SK-N-MC (cell line): ENCODE data around the gene ACSS3.
A peak's percentile ranks its signal among the peaks of the same experiment; 100 is the strongest.
"Not testable (repeated sequence)": the region's sequence is repeated elsewhere in the genome, so short reads cannot be mapped to it uniquely, and the experiment has no call there.

ENCODE experiments used
- DNase-seq: peaks from one replicate; pipeline ENCODE4 v3.0.0-alpha.2; 2011; ENCODE audit warnings: low read depth, low spot score
- H3K27ac ChIP-seq: fragments of 200-600 bp; sonication (generic); 2 replicates; pipeline ENCODE4 v1.5.1; 2016; ENCODE audit warnings: mixed run types
- H3K36me3 ChIP-seq: fragments of 200-600 bp; sonication (generic); 2 replicates; pipeline ENCODE4 v1.6.1; 2017; ENCODE audit warnings: antibody characterized with exemption, low read length, mixed read lengths; ENCODE audit not compliant: insufficient read depth
- H3K4me3 ChIP-seq: fragments of 200-600 bp; sonication (generic); 2 replicates; pipeline ENCODE4 v1.5.1; 2016
- H3K9ac ChIP-seq: fragments of 200-600 bp; sonication (generic); 2 replicates; pipeline ENCODE4 v1.8.0; 2017; ENCODE audit warnings: mixed run types, mixed read lengths; ENCODE audit not compliant: insufficient read length
- H3K9me3 ChIP-seq: fragments of 200-600 bp; sonication (generic); 2 replicates; pipeline ENCODE4 v1.6.1; 2017; ENCODE audit warnings: low read depth, mild to moderate bottlenecking, antibody characterized with exemption, low read length, moderate library complexity, mixed read lengths
- EZH2 ChIP-seq: fragments of 200-600 bp; sonication (generic); IDR thresholded peaks from one replicate; pipeline ENCODE4 v1.6.1; 2017; ENCODE audit warnings: antibody characterized with exemption
- FOXP2 ChIP-seq: optimal IDR thresholded peaks from 2 replicates; pipeline ENCODE3; 2011; ENCODE audit warnings: mild to moderate bottlenecking, moderate library complexity; ENCODE audit not compliant: insufficient read depth; ENCODE audit errors: extremely low read length, control extremely low read depth
- POLR2AphosphoS5 ChIP-seq: IDR thresholded peaks from 2 replicates; pipeline ENCODE4 v1.6.1; 2012; ENCODE audit warnings: mild to moderate bottlenecking, low read depth, low read length, borderline replicate concordance

Gene ACSS3

GRCh38 chr12:81203671-81204204, 125.9 kb downstream of the ACSS3 start:
- TF ChIP-seq POLR2AphosphoS5 = no peak
- no peak for TF ChIP-seq FOXP2
- TF ChIP-seq EZH2 = no peak
- Histone ChIP-seq H3K4me3 (peak overlapping the region; percentile 48), H3K9me3 (no peaks in the 10 kb centered on the region), H3K36me3 (no peaks in the 10 kb centered on the region), H3K27ac (peak overlapping the region; percentile 62), H3K9ac (peak overlapping the region; percentile 8)
- no peak for DNase-seq

GRCh38 chr12:81205416-81205815, 127.5 kb downstream of the ACSS3 start:
- H3K9ac ChIP-seq = no peak overlapping the region
- no peaks in the 10 kb centered on the region for H3K36me3 ChIP-seq
- no peak overlapping the region for H3K27ac ChIP-seq
- TF ChIP-seq EZH2 = no peak
- no peak for TF ChIP-seq POLR2AphosphoS5
- no peak overlapping the region for H3K4me3 ChIP-seq
- no peaks in the 10 kb centered on the region for H3K9me3 ChIP-seq
- DNase-seq = no peak

GRCh38 chr12:81206429-81206828, 128.6 kb downstream of the ACSS3 start:
- H3K9ac ChIP-seq = no peak overlapping the region
- no peak overlapping the region for H3K27ac ChIP-seq
- no peak overlapping the region for H3K4me3 ChIP-seq
- TF ChIP-seq FOXP2 = no peak
- no peaks in the 10 kb centered on the region for H3K9me3 ChIP-seq
- no peak for DNase-seq
- H3K36me3 ChIP-seq = no peaks in the 10 kb centered on the region

GRCh38 chr12:81207173-81207572, 129.3 kb downstream of the ACSS3 start:
- H3K9me3 ChIP-seq = no peaks in the 10 kb centered on the region
- DNase-seq = no peak
- no peak overlapping the region for H3K4me3 ChIP-seq
- H3K27ac ChIP-seq = no peak overlapping the region
- no peaks in the 10 kb centered on the region for H3K36me3 ChIP-seq
- H3K9ac ChIP-seq = no peak overlapping the region
- TF ChIP-seq EZH2 (no peak), POLR2AphosphoS5 (no peak), FOXP2 (no peak)

- Histone ChIP-seq H3K27ac (no peak overlapping the region), H3K4me3 (no peak overlapping the region), H3K9ac (no peak overlapping the region), H3K36me3 (no peaks in the 10 kb centered on the region), H3K9me3 (no peaks in the 10 kb centered on the region)
- no peak for DNase-seq
- TF ChIP-seq EZH2 (no peak), FOXP2 (no peak), POLR2AphosphoS5 (no peak)
These were observed 129.8 kb downstream of the ACSS3 start for GRCh38 chr12:81207664-81208063.

GRCh38 chr12:81208187-81208911, 130.5 kb downstream of the ACSS3 start:
- H3K4me3 ChIP-seq = no peak overlapping the region

GRCh38 chr12:81209012-81209411, 131.1 kb downstream of the ACSS3 start:
- Histone ChIP-seq H3K27ac (peak overlapping the region; percentile 14; the same call in 1 of the 2 replicates), H3K36me3 (no peaks in the 10 kb centered on the region), H3K9me3 (no peaks in the 10 kb centered on the region), H3K9ac (no peak overlapping the region), H3K4me3 (no peak overlapping the region)
- DNase-seq = no peak
- no peak for TF ChIP-seq FOXP2

More at GRCh38 chr12:81208187-81208911, 130.5 kb downstream of the ACSS3 start:
- TF ChIP-seq EZH2 (no peak), FOXP2 (no peak)
- no peak for DNase-seq
- H3K36me3 ChIP-seq = no peaks in the 10 kb centered on the region
- H3K27ac ChIP-seq = no peak overlapping the region
- H3K9me3 ChIP-seq = no peaks in the 10 kb centered on the region
- no peak overlapping the region for H3K9ac ChIP-seq

- H3K36me3 ChIP-seq, DNase-seq, H3K4me3 ChIP-seq, H3K9ac ChIP-seq, H3K27ac ChIP-seq, H3K9me3 ChIP-seq: not testable (repeated sequence)
These were observed 131.9 kb downstream of the ACSS3 start for GRCh38 chr12:81209772-81210225.

- Histone ChIP-seq H3K9ac (no peak overlapping the region), H3K27ac (no peak overlapping the region), H3K36me3 (no peaks in the 10 kb centered on the region), H3K4me3 (no peak overlapping the region), H3K9me3 (no peaks in the 10 kb centered on the region)
- no peak for DNase-seq
- TF ChIP-seq FOXP2 (no peak), POLR2AphosphoS5 (no peak), EZH2 (no peak)
These were observed 133.4 kb downstream of the ACSS3 start for GRCh38 chr12:81211306-81211705.
